ENCODE data around the gene SRSF5.
A peak's percentile ranks its signal among the peaks of the same experiment; 100 is the strongest.

Gene SRSF5

GRCh38 chr14:69795691-69796090 lies 28.7 kb downstream of the SRSF5 start:
- Histone ChIP-seq H3K27ac (replicated peaks; ENCODE audit: low read length) (no peak overlapping the region), H3K27me3 (ENCODE audit: control insufficient read depth in 3 of 3, insufficient read depth in 3 of 3, low read depth in 1 of 3, low read length in 3 of 3) (peaks cover 0 to 4% (median 0%) of the 10 kb centered on the region in 3 experiments), H2BK120ac (ENCODE audit: low read depth, low read length) (no peak overlapping the region), H2AFZ (ENCODE audit: low read length) (no peak overlapping the region), H2AK5ac (ENCODE audit: low read depth, low read length) (no peak overlapping the region), H2BK5ac (ENCODE audit: low read length) (no peak overlapping the region), H3K4me2 (ENCODE audit: insufficient read depth, low read length, poor library complexity, severe bottlenecking) (no peak overlapping the region), H2BK12ac (ENCODE audit: low read length) (no peak overlapping the region), H3K23ac (ENCODE audit: low read depth, low read length, poor library complexity) (no peak overlapping the region), H3K9ac (ENCODE audit: low read depth, low read length, poor library complexity) (no peak overlapping the region), H3K4me1 (ENCODE audit: control insufficient read depth in 2 of 2, insufficient read depth in 1 of 2, low read depth in 1 of 2, low read length in 2 of 2) (peaks cover 0 to 9% of the 10 kb centered on the region in 2 donors), H3K18ac (ENCODE audit: low read length) (no peak overlapping the region), H2BK15ac (ENCODE audit: low read length) (no peak overlapping the region), H4K91ac (ENCODE audit: low read depth, low read length, poor library complexity) (no peak overlapping the region), H3K9me3 (replicated peaks in 1 of 2; ENCODE audit: control insufficient read depth in 2 of 2, insufficient read depth in 1 of 2, low read depth in 1 of 2, low read length in 2 of 2) (peaks cover 0 to 3% of the 10 kb centered on the region in 2 donors), H3K79me1 (ENCODE audit: low read depth, low read length) (no peaks in the 10 kb centered on the region), H3K4me3 (ENCODE audit: low read length in 2 of 2) (no peak overlapping the region), H3K14ac (ENCODE audit: low read length) (no peak overlapping the region), H3K36me3 (replicated peaks in 1 of 2; ENCODE audit: control insufficient read depth in 2 of 2, insufficient read depth in 2 of 2, low read length in 2 of 2) (no peaks in the 10 kb centered on the region), H4K8ac (ENCODE audit: low read depth, low read length) (no peak overlapping the region), H3K4ac (ENCODE audit: low read length) (no peak overlapping the region)
- DNase-seq (ENCODE audit: low spot score), result no peak
- WGBS, 2 donors (ENCODE audit: extremely low coverage in 2 of 2, insufficient read length in 2 of 2, insufficient replicate concordance in 1 of 2), result no CpG with 5 or more reads among the region's 4 CpGs

GRCh38 chr14:69796797-69797500 lies 30.0 kb downstream of the SRSF5 start, which contains the start of gene SLC10A1:
Gene SLC10A1 (minus strand): TSS chr14:69797241. CDS start chr14:69797155, 86 bp downstream.
- H3K23ac ChIP-seq (ENCODE audit: low read depth, low read length, poor library complexity), result no peak within 1 kb of the TSS
- H3K14ac ChIP-seq (ENCODE audit: low read length), result no peak within 1 kb of the TSS
- WGBS, 2 donors (ENCODE audit: extremely low coverage in 2 of 2, insufficient read length in 2 of 2, insufficient replicate concordance in 1 of 2), result no CpG with 5 or more reads among the region's 11 CpGs

GRCh38 chr14:69797573-69798338 lies 30.8 kb downstream of the SRSF5 start:
- Histone ChIP-seq H3K14ac (ENCODE audit: low read length) (no peak overlapping the region), H3K27ac (replicated peaks; ENCODE audit: low read length) (no peak overlapping the region), H2BK12ac (ENCODE audit: low read length) (no peak overlapping the region), H4K91ac (ENCODE audit: low read depth, low read length, poor library complexity) (no peak overlapping the region), H2BK15ac (ENCODE audit: low read length) (peak overlapping the region; percentile 8), H3K36me3 (replicated peaks in 1 of 2; ENCODE audit: control insufficient read depth in 2 of 2, insufficient read depth in 2 of 2, low read length in 2 of 2) (no peaks in the 10 kb centered on the region), H3K4me3 (ENCODE audit: low read length in 2 of 2) (no peak overlapping the region), H3K27me3 (ENCODE audit: control insufficient read depth in 3 of 3, insufficient read depth in 3 of 3, low read depth in 1 of 3, low read length in 3 of 3) (peaks cover 0 to 7% (median 0%) of the 10 kb centered on the region in 3 experiments), H2AK5ac (ENCODE audit: low read depth, low read length) (no peak overlapping the region), H3K79me1 (ENCODE audit: low read depth, low read length) (no peaks in the 10 kb centered on the region), H3K4me2 (ENCODE audit: insufficient read depth, low read length, poor library complexity, severe bottlenecking) (no peak overlapping the region), H3K4me1 (ENCODE audit: control insufficient read depth in 2 of 2, insufficient read depth in 1 of 2, low read depth in 1 of 2, low read length in 2 of 2) (peaks cover 0 to 9% of the 10 kb centered on the region in 2 donors), H2BK5ac (ENCODE audit: low read length) (no peak overlapping the region), H3K4ac (ENCODE audit: low read length) (no peak overlapping the region), H3K9me3 (replicated peaks in 1 of 2; ENCODE audit: control insufficient read depth in 2 of 2, insufficient read depth in 1 of 2, low read depth in 1 of 2, low read length in 2 of 2) (peaks cover 0 to 3% of the 10 kb centered on the region in 2 donors), H2AFZ (ENCODE audit: low read length) (no peak overlapping the region), H3K9ac (ENCODE audit: low read depth, low read length, poor library complexity) (no peak overlapping the region), H3K23ac (ENCODE audit: low read depth, low read length, poor library complexity) (no peak overlapping the region), H4K8ac (ENCODE audit: low read depth, low read length) (no peak overlapping the region), H2BK120ac (ENCODE audit: low read depth, low read length) (no peak overlapping the region), H3K18ac (ENCODE audit: low read length) (no peak overlapping the region)
- no CpG with 5 or more reads among the region's 5 CpGs for WGBS, 2 donors (ENCODE audit: extremely low coverage in 2 of 2, insufficient read length in 2 of 2, insufficient replicate concordance in 1 of 2)
- DNase-seq (ENCODE audit: low spot score), result no peak

More at GRCh38 chr14:69796797-69797500, 30.0 kb downstream of the SRSF5 start, which contains the start of gene SLC10A1:
- Histone ChIP-seq H3K9me3 (replicated peaks in 1 of 2; ENCODE audit: control insufficient read depth in 2 of 2, insufficient read depth in 1 of 2, low read depth in 1 of 2, low read length in 2 of 2) (peaks cover 0 to 3% of the 10 kb centered on the region in 2 donors), H3K4me1 (ENCODE audit: control insufficient read depth in 2 of 2, insufficient read depth in 1 of 2, low read depth in 1 of 2, low read length in 2 of 2) (peaks cover 0 to 9% of the 10 kb centered on the region in 2 donors), H3K79me1 (ENCODE audit: low read depth, low read length) (no peaks in the 10 kb centered on the region), H4K8ac (ENCODE audit: low read depth, low read length) (no peak within 1 kb of the TSS), H3K9ac (ENCODE audit: low read depth, low read length, poor library complexity) (no peak within 1 kb of the TSS), H4K91ac (ENCODE audit: low read depth, low read length, poor library complexity) (no peak within 1 kb of the TSS), H2BK15ac (ENCODE audit: low read length) (peak within 1 kb of the TSS; percentile 8), H3K27ac (replicated peaks; ENCODE audit: low read length) (no peak within 1 kb of the TSS), H2BK12ac (ENCODE audit: low read length) (no peak within 1 kb of the TSS), H3K4me2 (ENCODE audit: insufficient read depth, low read length, poor library complexity, severe bottlenecking) (no peak within 1 kb of the TSS), H3K4ac (ENCODE audit: low read length) (no peak within 1 kb of the TSS), H2AK5ac (ENCODE audit: low read depth, low read length) (no peak within 1 kb of the TSS), H3K4me3 (ENCODE audit: low read length in 2 of 2) (peak within 1 kb of the TSS in 1 of 2 donors; percentile 51), H2BK120ac (ENCODE audit: low read depth, low read length) (no peak within 1 kb of the TSS), H3K27me3 (ENCODE audit: control insufficient read depth in 3 of 3, insufficient read depth in 3 of 3, low read depth in 1 of 3, low read length in 3 of 3) (peaks cover 0 to 4% (median 0%) of the 10 kb centered on the region in 3 experiments), H2BK5ac (ENCODE audit: low read length) (no peak within 1 kb of the TSS), H3K36me3 (replicated peaks in 1 of 2; ENCODE audit: control insufficient read depth in 2 of 2, insufficient read depth in 2 of 2, low read length in 2 of 2) (no peaks in the 10 kb centered on the region), H3K18ac (ENCODE audit: low read length) (no peak within 1 kb of the TSS), H2AFZ (ENCODE audit: low read length) (no peak within 1 kb of the TSS)
- DNase-seq (ENCODE audit: low spot score), result no peak

GRCh38 chr14:69798339-69798735 lies 31.4 kb downstream of the SRSF5 start:
- Histone ChIP-seq H3K4me1 (ENCODE audit: control insufficient read depth in 2 of 2, insufficient read depth in 1 of 2, low read depth in 1 of 2, low read length in 2 of 2) (peaks cover 0 to 9% of the 10 kb centered on the region in 2 donors), H3K27me3 (ENCODE audit: control insufficient read depth in 3 of 3, insufficient read depth in 3 of 3, low read depth in 1 of 3, low read length in 3 of 3) (peaks cover 0 to 7% (median 0%) of the 10 kb centered on the region in 3 experiments), H3K4me2 (ENCODE audit: insufficient read depth, low read length, poor library complexity, severe bottlenecking) (no peak overlapping the region), H3K4me3 (ENCODE audit: low read length in 2 of 2) (no peak overlapping the region), H3K14ac (ENCODE audit: low read length) (no peak overlapping the region), H2BK5ac (ENCODE audit: low read length) (no peak overlapping the region), H3K79me1 (ENCODE audit: low read depth, low read length) (no peaks in the 10 kb centered on the region), H2BK15ac (ENCODE audit: low read length) (peak overlapping the region; percentile 8), H2AFZ (ENCODE audit: low read length) (no peak overlapping the region), H2AK5ac (ENCODE audit: low read depth, low read length) (peak overlapping the region; percentile 56), H2BK12ac (ENCODE audit: low read length) (no peak overlapping the region), H3K27ac (replicated peaks; ENCODE audit: low read length) (no peak overlapping the region), H3K9ac (ENCODE audit: low read depth, low read length, poor library complexity) (no peak overlapping the region), H3K18ac (ENCODE audit: low read length) (no peak overlapping the region), H4K8ac (ENCODE audit: low read depth, low read length) (no peak overlapping the region), H3K4ac (ENCODE audit: low read length) (no peak overlapping the region), H4K91ac (ENCODE audit: low read depth, low read length, poor library complexity) (no peak overlapping the region), H2BK120ac (ENCODE audit: low read depth, low read length) (no peak overlapping the region), H3K23ac (ENCODE audit: low read depth, low read length, poor library complexity) (no peak overlapping the region), H3K9me3 (replicated peaks in 1 of 2; ENCODE audit: control insufficient read depth in 2 of 2, insufficient read depth in 1 of 2, low read depth in 1 of 2, low read length in 2 of 2) (peaks cover 0 to 3% of the 10 kb centered on the region in 2 donors), H3K36me3 (replicated peaks in 1 of 2; ENCODE audit: control insufficient read depth in 2 of 2, insufficient read depth in 2 of 2, low read length in 2 of 2) (no peaks in the 10 kb centered on the region)
- DNase-seq (ENCODE audit: low spot score), result no peak
- WGBS, 2 donors (ENCODE audit: extremely low coverage in 2 of 2, insufficient read length in 2 of 2, insufficient replicate concordance in 1 of 2), result no CpG with 5 or more reads among the region's 4 CpGs

Measured in neuronal stem cell (in vitro differentiated cells).